HEK293 (cell line): ENCODE data around the gene TWIST1.

Source experiments
- CTCF ChIP-seq: fragments of 450-650 bp; formaldehyde crosslinking; IDR thresholded peaks from 2 replicates; pipeline ENCODE4 v1.5.1; 2016; ENCODE audit warnings: missing biosample characterization, missing genetic modification characterization
- GLIS2 ChIP-seq: fragments of 450-650 bp; formaldehyde crosslinking; IDR thresholded peaks from 2 replicates; pipeline ENCODE4 v1.5.1; 2016; ENCODE audit warnings: missing biosample characterization, missing genetic modification characterization
- HOXA7 ChIP-seq: sonication (generic); formaldehyde crosslinking; IDR thresholded peaks from 2 replicates; pipeline ENCODE4 v1.8.1; 2022; ENCODE audit warnings: missing genetic modification reagents, borderline replicate concordance
- RBAK ChIP-seq: fragments of 450-650 bp; formaldehyde crosslinking; IDR thresholded peaks from 2 replicates; pipeline ENCODE4 v1.5.1; 2016; ENCODE audit warnings: missing biosample characterization, missing genetic modification characterization
- ZEB2 ChIP-seq: fragments of 450-650 bp; formaldehyde crosslinking; IDR thresholded peaks from 2 replicates; pipeline ENCODE4 v1.5.1; 2016; ENCODE audit warnings: missing biosample characterization, missing genetic modification characterization
- ZNF639 ChIP-seq: fragments of 450-650 bp; formaldehyde crosslinking; IDR thresholded peaks from 2 replicates; pipeline ENCODE4 v1.5.1; 2016; ENCODE audit warnings: missing biosample characterization, missing genetic modification characterization
- ZNF654 ChIP-seq: fragments of 450-650 bp; formaldehyde crosslinking; IDR thresholded peaks from 2 replicates; pipeline ENCODE4 v1.5.1; 2016; ENCODE audit warnings: low read depth, missing biosample characterization, missing genetic modification characterization
- ZNF785 ChIP-seq: fragments of 450-650 bp; formaldehyde crosslinking; IDR thresholded peaks from 2 replicates; pipeline ENCODE4 v1.5.1; 2016; ENCODE audit warnings: missing biosample characterization, missing genetic modification characterization
- TF ChIP-seq, protein P1 (sequence below): fragments of 450-650 bp; formaldehyde crosslinking; IDR thresholded peaks from 2 replicates; pipeline ENCODE4 v1.5.1; 2016; ENCODE audit warnings: missing biosample characterization, missing genetic modification characterization
- TF ChIP-seq, protein P2 (sequence below): fragments of 450-650 bp; formaldehyde crosslinking; IDR thresholded peaks from 2 replicates; pipeline ENCODE4 v1.5.1; 2016; ENCODE audit warnings: missing biosample characterization, missing genetic modification characterization

GRCh38 chr7:19133886-19134285 is 16.4 kb upstream of the TWIST1 start:
- TF ChIP-seq ZNF785 (tag by site-specific recombination) (no peak), ZNF654 (tag by site-specific recombination) (no peak), CTCF (no peak), ZEB2 (tag by site-specific recombination) (no peak), HOXA7 (CRISPR knock-in tag) (no peak), ZNF639 (tag by site-specific recombination) (no peak), RBAK (tag by site-specific recombination) (no peak), GLIS2 (tag by site-specific recombination) (no peak)
- TF ChIP-seq, protein P1, sequence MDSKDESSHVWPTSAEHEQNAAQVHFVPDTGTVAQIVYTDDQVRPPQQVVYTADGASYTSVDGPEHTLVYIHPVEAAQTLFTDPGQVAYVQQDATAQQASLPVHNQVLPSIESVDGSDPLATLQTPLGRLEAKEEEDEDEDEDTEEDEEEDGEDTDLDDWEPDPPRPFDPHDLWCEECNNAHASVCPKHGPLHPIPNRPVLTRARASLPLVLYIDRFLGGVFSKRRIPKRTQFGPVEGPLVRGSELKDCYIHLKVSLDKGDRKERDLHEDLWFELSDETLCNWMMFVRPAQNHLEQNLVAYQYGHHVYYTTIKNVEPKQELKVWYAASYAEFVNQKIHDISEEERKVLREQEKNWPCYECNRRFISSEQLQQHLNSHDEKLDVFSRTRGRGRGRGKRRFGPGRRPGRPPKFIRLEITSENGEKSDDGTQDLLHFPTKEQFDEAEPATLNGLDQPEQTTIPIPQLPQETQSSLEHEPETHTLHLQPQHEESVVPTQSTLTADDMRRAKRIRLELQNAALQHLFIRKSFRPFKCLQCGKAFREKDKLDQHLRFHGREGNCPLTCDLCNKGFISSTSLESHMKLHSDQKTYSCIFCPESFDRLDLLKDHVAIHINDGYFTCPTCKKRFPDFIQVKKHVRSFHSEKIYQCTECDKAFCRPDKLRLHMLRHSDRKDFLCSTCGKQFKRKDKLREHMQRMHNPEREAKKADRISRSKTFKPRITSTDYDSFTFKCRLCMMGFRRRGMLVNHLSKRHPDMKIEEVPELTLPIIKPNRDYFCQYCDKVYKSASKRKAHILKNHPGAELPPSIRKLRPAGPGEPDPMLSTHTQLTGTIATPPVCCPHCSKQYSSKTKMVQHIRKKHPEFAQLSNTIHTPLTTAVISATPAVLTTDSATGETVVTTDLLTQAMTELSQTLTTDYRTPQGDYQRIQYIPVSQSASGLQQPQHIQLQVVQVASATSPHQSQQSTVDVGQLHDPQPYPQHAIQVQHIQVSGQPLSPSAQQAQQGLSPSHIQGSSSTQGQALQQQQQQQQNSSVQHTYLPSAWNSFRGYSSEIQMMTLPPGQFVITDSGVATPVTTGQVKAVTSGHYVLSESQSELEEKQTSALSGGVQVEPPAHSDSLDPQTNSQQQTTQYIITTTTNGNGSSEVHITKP (tag by site-specific recombination), result no peak
- TF ChIP-seq, protein P2, sequence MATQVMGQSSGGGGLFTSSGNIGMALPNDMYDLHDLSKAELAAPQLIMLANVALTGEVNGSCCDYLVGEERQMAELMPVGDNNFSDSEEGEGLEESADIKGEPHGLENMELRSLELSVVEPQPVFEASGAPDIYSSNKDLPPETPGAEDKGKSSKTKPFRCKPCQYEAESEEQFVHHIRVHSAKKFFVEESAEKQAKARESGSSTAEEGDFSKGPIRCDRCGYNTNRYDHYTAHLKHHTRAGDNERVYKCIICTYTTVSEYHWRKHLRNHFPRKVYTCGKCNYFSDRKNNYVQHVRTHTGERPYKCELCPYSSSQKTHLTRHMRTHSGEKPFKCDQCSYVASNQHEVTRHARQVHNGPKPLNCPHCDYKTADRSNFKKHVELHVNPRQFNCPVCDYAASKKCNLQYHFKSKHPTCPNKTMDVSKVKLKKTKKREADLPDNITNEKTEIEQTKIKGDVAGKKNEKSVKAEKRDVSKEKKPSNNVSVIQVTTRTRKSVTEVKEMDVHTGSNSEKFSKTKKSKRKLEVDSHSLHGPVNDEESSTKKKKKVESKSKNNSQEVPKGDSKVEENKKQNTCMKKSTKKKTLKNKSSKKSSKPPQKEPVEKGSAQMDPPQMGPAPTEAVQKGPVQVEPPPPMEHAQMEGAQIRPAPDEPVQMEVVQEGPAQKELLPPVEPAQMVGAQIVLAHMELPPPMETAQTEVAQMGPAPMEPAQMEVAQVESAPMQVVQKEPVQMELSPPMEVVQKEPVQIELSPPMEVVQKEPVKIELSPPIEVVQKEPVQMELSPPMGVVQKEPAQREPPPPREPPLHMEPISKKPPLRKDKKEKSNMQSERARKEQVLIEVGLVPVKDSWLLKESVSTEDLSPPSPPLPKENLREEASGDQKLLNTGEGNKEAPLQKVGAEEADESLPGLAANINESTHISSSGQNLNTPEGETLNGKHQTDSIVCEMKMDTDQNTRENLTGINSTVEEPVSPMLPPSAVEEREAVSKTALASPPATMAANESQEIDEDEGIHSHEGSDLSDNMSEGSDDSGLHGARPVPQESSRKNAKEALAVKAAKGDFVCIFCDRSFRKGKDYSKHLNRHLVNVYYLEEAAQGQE (tag by site-specific recombination), result no peak
